Psoas muscle (tissue), 8 donors: ENCODE results near the gene LMCD1. TPM values are rescaled to one million over a fixed set of nuclear protein-coding genes. Genes with fewer than 3 reads are reported as not detected.

Source experiments
- ATAC-seq, 4 donors: fragments of 200-7000 bp; cut with Tn5 transposase; one replicate each; pipeline ENCODE4 v1.9.1; 2020; ENCODE audit warnings: moderate library complexity in 3 of 4, mild to moderate bottlenecking in 2 of 4
- DNase-seq, 2 donors: peaks; one replicate each; pipeline ENCODE4 v3.0.0-alpha.2; 2020
- H3K27ac ChIP-seq: fragments of 200-600 bp; one replicate; pipeline ENCODE4 v1.8.0; 2022
- H3K27me3 ChIP-seq, 3 donors: fragments of 200-600 bp in 1 of 3; one replicate each; pipeline versions ENCODE4 v1.6.1 to v1.8.0; 2013 to 2022; ENCODE audit warnings: low read length in 2 of 3, mild to moderate bottlenecking in 2 of 3, moderate library complexity in 1 of 3; ENCODE audit not compliant: insufficient read depth in 3 of 3
- H3K36me3 ChIP-seq, 2 donors: fragments of 200-600 bp in 1 of 2; one replicate each; pipeline versions ENCODE4 v1.6.1 to v1.8.0; 2013 to 2022; ENCODE audit warnings: low read depth in 1 of 2, mild to moderate bottlenecking in 1 of 2, moderate library complexity in 1 of 2; ENCODE audit not compliant: insufficient read depth in 1 of 2
- H3K4me1 ChIP-seq: fragments of 200-600 bp; one replicate; pipeline ENCODE4 v1.8.0; 2022
- H3K4me3 ChIP-seq: fragments of 200-600 bp; one replicate; pipeline ENCODE4 v1.8.0; 2022; ENCODE audit warnings: mild to moderate bottlenecking
- H3K9me3 ChIP-seq: fragments of 200-600 bp; one replicate; pipeline ENCODE4 v1.8.0; 2022
- WGBS, 3 donors: extraction: QIAGEN DNeasy Blood & Tissue Kit; methylation state at CpG; one replicate each; pipeline versions ENCODE4 v1.1.6 to v1.1.7; 2013; 5-methylcytosine and 5-hydroxymethylcytosine counted together
- intact Hi-C, 2 donors: fragments of 100-400 bp; cut with DNase I; formaldehyde crosslinking; loops; one replicate each; pipeline versions ENCODE4 v1.11.0 to v1.14.2; 2022
- polyA plus RNA-seq, 3 donors: library from polyadenylated mRNA; stranded (reverse); fragments of 200-250 nt; gene quantifications; one replicate each; pipeline ENCODE4 v1.2.3, GENCODE V29; 2013
- total RNA-seq, 4 donors: library from RNA; stranded (reverse); fragmentation: NEBNext Ultra II Directional in 2 of 4; extraction: Animal tissue kit (Norgen Biotek cat#: 25700) in 2 of 4; gene quantifications; one replicate each; pipeline versions ENCODE4 v1.2.1 to v1.2.4, GENCODE V29; 2021 to 2023
- TF ChIP-seq, protein P1 (sequence below): fragments of 200-600 bp; IDR thresholded peaks from one replicate; pipeline ENCODE4 v1.8.0; 2022; ENCODE audit warnings: antibody characterized with exemption
- donor health status: healthy with polysubstance abuse.
- donor health status: DM: no; HTN: no; CAD: no; lungs with moderate emphysema.
- donor health status: Bipolar disorder and iron deficiency.
- donor health status: healthy.
- donor health status: DM: yes; HTN: yes; CAD: no.
- donor health status: DM: no; HTN: no; CAD: no.
- donor health status: DM: no; HTN: no; CAD: no.
- donor health status: DM: yes; HTN: yes; CAD: no.

The LMCD1 gene
- total and polyA plus RNA-seq, 7 donors: 83.0 to 1,120 (median 411) TPM

DNA sequence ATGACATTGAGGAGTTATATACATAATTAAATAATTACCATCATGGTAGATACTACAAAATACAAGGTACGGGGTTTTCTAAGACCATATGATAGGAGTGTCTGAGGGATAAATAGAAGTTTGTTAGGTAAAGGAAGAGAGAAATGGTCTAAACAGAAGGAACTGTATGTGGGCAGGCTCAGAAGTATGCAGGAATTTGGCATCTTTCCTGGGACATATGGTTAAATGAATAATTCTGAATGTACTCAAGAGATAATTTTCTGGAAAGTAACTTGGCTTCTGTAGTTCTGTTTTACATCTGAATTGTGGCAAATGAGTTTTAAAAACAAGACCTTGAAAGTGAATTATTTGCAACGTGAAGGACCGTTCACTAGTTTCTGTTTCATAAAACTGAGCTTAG is 17.5 kb downstream of the LMCD1 start:
- Histone ChIP-seq H3K27me3 (no peaks in the 10 kb centered on the region), H3K4me3 (no peak overlapping the region), H3K9me3 (no peaks in the 10 kb centered on the region), H3K27ac (peak overlapping the region; percentile 85), H3K36me3 (peaks cover 2 to 49% of the 10 kb centered on the region in 2 donors), H3K4me1 (peaks cover 70% of the 10 kb centered on the region)
- 60 to 69% (median 60%) methylated on average over 3 of the region's 3 CpGs for WGBS, 3 donors
- no peak for ATAC-seq
- no peak for DNase-seq
- intact Hi-C loops: loop anchor here in 1 of 2 donors (5.0 kb wide), 1 partner anchor 73 kb away; no protein-coding TSS in a partner anchor
- TF ChIP-seq, protein P1, sequence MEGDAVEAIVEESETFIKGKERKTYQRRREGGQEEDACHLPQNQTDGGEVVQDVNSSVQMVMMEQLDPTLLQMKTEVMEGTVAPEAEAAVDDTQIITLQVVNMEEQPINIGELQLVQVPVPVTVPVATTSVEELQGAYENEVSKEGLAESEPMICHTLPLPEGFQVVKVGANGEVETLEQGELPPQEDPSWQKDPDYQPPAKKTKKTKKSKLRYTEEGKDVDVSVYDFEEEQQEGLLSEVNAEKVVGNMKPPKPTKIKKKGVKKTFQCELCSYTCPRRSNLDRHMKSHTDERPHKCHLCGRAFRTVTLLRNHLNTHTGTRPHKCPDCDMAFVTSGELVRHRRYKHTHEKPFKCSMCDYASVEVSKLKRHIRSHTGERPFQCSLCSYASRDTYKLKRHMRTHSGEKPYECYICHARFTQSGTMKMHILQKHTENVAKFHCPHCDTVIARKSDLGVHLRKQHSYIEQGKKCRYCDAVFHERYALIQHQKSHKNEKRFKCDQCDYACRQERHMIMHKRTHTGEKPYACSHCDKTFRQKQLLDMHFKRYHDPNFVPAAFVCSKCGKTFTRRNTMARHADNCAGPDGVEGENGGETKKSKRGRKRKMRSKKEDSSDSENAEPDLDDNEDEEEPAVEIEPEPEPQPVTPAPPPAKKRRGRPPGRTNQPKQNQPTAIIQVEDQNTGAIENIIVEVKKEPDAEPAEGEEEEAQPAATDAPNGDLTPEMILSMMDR: no peak

DNA sequence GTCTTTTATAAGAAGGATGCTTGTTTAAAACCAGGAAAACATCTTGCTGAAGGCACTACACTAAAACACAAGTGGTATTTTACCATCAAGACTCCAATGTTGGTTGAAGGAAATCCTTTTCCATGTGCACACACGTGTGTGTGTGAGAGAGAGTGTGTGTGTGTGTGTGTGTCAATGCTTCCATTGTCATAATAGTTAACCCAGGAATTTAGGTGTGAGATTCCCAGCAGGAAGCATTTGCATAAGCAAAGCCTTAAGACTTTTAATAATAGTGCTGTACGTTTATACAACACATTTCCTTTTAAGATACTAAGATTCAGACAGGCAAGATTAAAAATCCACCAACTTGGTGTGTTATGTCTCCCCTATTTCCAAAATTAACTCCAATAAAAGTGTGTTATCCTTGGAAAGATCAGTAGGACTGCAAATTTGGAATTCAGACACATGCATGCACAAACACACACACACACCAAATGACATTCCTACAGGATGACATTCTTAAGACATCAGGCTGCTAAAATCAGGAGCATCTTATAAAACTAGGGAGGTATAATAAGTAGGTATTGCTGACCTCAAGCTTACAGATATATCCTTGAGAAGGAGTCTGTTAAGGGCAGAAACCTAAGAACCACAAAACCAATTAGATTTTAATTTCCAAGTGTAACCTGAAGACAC is 18.3 kb downstream of the LMCD1 start:
- H3K9me3 ChIP-seq: no peaks in the 10 kb centered on the region
- H3K27ac ChIP-seq: peak overlapping the region; percentile 85
- H3K36me3 ChIP-seq: peaks cover 0 to 46% of the 10 kb centered on the region in 2 donors
- H3K4me3 ChIP-seq: no peak overlapping the region
- TF ChIP-seq, protein P1: no peak
- H3K27me3 ChIP-seq: no peaks in the 10 kb centered on the region
- 25 to 53% (median 39%) methylated on average over 2 of the region's 2 CpGs for WGBS, 3 donors
- peaks cover 71% of the 10 kb centered on the region for H3K4me1 ChIP-seq
- no peak for DNase-seq
- ATAC-seq: no peak
- intact Hi-C loops: loop anchor here in 1 of 2 donors (5.0 kb wide), 1 partner anchor 72 kb away; no protein-coding TSS in a partner anchor

DNA sequence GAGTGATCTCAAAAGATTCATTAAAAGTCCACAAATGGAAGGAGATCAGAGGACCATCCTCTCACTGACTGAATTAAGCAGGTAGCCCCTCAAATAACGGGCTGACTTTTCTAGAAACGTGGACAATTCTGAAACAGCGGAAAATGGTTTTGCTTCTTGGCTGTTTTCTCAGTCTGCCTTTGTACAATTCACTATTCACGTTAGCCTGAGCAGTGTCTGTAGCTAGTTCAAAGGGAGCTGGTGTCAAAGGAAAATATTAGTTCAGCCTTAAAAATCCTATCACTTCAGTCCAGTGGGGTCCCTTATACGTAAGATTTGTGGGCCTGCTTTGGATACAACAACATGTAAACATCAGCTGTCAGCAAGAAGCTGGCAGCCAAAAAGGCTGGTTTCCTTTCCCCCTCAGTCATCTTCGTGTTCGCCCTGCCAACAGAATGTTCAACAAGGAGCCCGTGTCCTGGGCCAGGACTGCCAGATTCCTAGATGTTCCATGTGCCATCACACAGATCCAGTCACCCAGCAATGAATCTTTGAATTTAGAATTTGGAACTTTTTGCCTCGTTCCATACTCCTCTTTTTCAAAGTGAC is 19.3 kb downstream of the LMCD1 start:
- no peak overlapping the region for H3K4me3 ChIP-seq
- H3K36me3 ChIP-seq: peaks cover 0 to 46% of the 10 kb centered on the region in 2 donors
- H3K4me1 ChIP-seq: peaks cover 64% of the 10 kb centered on the region
- peak overlapping the region; percentile 85 for H3K27ac ChIP-seq
- ATAC-seq (peak; percentile 36 to 80 (median 52)), DNase-seq (peak in 1 of 2 donors; percentile 63)
- WGBS, 3 donors: 38 to 47% (median 39%) methylated on average over 9 of the region's 9 CpGs
- H3K27me3 ChIP-seq: no peaks in the 10 kb centered on the region
- H3K9me3 ChIP-seq: no peaks in the 10 kb centered on the region
- intact Hi-C loops: no loop called here
- TF ChIP-seq, protein P1: no peak

DNA sequence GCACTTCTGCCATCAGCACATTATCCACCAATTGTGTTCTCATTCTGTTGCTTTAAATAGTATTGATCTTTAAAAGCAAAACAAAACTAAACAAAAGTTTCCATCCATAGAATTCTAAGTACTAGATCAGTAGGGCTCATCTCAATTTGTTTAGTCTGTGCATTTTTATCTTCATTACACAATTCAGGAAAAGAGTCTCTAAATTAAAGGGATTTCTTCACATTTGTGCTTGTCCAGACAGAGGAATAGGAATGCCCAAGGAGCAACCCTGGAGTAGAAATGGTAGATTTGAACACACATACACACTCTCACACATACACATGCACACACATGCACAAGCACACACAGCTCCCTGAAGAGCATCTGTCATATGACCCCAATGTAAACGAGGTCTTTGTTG is 21.4 kb downstream of the LMCD1 start:
- DNase-seq (no peak), ATAC-seq (no peak)
- Histone ChIP-seq H3K4me1 (peaks cover 56% of the 10 kb centered on the region), H3K27me3 (no peaks in the 10 kb centered on the region), H3K27ac (peak overlapping the region; percentile 85), H3K9me3 (no peaks in the 10 kb centered on the region), H3K36me3 (peaks cover 0 to 34% of the 10 kb centered on the region in 2 donors), H3K4me3 (no peak overlapping the region)
- 41 to 53% (median 45%) methylated on average over 1 of the region's 1 CpG for WGBS, 3 donors
- TF ChIP-seq, protein P1: no peak
- intact Hi-C loops: no loop called here
